T1000 (cell line): ENCODE data around the gene PIBF1.
"Not testable (repeated sequence)": the region's sequence is repeated elsewhere in the genome, so short reads cannot be mapped to it uniquely, and the experiment has no call there.

ENCODE experiments used
- DNase-seq: peaks from one replicate; lab custom pipeline; 2025; ENCODE audit warnings: mixed read lengths; lab: John Stamatoyannopoulos, UW

PIBF1 gene

DNA sequence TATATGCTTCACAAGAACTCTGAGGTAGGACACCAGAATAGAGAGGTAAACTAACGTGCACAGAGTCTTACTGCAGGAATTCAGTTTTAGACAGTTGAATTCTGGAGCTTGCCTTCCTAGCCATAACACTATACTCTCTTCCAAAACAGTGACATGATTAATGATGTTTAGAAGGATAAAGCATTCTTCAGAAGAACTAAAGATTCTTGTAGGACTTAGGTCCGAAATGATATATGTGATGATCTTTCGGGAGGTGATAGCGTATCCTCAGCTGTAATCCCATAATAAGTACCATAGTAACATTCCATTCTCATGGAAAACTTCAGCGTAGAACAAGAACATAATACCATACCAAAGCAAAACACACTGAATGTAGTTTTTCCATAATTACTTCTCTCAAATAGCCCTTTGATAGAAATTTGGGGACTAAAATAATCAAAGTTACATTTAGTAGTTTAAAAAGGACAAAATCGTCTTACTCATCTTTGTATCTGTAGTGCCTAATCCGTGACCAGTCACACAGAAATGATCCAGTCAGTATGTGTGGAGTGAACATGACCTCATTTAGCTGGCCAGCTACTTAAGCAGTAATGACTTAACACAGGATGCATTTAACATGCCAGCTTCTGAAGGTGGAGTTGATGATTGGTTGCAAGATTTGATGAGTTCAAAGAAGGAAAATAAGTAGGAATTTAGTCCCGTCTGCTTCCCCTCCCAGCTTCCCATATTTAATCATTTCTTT, 38.4 kb downstream of the PIBF1 start:
- no peak for DNase-seq

DNA sequence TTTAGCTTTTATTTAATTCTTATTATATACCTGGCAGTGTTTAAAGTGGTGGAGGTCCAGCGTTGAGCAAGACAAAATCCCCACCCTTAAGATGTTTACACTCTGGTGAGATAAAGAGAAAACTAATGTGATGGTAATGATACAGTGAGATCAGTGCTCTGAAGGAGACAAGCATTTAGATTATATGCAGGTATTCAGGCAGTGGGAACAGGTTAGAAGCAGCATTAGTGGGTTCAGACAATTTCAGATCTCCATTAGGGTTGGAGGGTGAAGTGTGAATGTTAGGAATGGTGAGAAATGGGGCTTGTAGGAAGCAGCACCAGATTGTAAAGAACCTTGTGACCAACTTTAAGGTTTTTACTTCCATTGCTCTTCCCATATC, 39.0 kb downstream of the PIBF1 start:
- no peak for DNase-seq

DNA sequence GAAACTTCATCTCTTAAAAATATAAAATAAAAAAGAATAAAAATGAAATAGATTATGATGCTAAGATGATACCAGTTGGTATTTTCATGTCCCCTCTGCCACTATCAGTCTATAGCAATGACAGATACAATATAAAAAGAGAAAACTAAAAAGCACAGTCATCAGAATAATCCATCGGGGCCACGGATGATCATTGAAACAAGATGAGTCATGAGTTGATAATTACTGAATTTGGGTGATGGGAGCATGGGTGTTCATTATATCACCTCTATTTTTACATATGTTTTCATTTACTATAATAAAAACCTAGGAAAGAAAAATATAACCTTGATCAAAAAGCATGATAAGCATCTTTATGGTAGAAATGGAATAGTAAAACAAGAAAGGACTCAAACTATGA, 41.1 kb downstream of the PIBF1 start:
- no peak for DNase-seq

DNA sequence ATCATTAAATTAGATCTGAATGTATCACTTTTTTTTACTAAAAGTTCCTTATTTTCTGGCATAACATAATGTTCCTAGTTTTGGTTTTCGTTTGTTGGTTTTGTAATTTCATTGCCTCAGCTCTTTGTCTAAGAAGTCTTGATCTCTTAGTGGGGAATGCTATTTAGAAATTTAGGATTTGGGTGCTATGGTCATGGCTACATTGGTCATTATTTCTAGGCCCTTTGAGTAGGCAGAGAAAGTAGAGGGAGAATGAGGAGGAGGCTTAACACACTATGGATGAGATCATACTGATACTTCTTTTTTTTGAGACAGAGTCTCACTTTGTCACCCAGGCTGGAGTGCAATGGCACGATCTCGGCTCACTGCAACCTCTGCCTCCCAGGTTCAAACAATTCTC, 41.8 kb downstream of the PIBF1 start:
- no peak for DNase-seq

DNA sequence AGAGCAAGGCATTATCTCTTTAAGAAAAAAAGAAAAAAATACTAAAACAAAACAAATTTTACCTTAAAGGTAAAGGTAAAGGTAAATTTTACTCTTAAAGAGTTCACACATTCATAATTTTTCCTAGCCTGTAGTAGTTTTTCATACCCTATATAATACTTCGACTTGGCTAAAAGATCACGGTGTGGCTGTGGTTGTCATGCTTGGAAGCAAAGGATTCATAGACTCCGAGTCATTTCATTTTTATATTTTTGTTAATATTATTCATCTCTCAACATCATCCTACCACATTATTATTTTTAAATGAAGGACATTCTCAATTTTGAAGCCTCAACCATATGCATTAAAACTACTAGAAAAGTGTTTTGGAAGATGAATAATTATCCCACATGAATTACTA, 52.7 kb downstream of the PIBF1 start:
- no peak for DNase-seq

DNA sequence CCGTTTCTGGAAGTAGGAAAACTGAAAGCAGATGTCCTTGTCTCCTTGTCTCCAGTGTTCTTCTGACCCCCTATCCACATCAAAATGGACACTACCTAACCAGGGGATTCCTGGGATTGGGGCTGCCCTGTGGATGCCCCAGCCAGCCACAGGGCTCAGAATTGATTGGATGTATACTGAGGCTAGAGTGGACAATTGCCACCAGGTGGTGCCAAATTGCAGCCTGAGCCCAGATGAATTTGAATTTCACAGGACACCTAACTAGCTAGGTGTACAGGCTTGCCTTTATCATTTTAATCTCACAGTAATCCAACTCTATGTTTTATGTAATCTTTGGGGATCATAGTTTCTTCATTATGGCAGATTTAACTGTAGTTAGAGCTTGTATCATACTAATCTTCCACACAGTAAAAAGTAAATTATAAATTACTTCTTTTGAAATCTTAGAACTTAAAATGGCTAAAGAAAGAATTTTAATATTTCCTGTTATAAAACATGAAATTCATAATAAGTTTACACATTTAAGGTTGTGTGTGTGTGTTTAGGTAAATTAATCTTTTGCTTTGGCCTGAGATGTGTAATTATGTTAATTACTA, 58.0 kb downstream of the PIBF1 start:
- no peak for DNase-seq

DNA sequence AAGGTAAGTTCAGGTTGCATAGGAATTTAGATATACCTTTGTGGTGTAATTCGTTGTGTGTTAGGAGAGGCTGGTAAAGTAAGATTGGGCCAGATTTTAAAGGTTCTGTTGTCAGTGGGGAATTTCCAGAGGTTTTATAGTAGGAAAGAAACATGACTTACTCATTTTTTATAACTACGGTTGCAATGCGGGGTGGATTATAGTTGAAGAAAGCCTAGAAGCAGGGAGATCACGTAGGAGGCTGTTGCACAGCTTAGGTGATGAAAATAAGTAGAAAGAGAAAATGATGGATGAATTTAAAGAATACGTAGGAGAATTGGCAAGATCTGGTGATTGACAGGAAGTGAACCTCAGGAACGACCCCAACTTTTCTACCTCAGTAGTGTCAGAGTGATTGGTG, 61.1 kb downstream of the PIBF1 start:
- no peak for DNase-seq

DNA sequence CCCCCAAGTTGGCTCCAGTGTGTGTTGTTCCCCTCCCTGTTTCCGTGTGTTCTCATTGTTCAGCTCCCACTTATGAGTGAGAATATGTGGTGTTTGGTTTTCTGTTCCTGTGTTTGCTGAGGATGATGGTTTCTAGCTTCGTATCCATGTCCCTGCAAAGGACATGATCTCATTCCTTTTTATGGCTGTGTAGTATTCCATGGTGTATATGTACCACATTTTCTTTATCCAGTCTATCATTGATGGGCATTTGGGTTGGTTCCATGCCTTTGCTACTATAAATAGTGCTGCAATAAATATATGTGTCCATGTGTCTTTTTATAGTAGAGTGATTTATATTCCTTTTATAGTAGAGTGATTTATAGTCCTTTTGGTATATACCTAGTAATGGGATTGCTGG, 63.2 kb downstream of the PIBF1 start:
- not testable (repeated sequence) for DNase-seq

DNA sequence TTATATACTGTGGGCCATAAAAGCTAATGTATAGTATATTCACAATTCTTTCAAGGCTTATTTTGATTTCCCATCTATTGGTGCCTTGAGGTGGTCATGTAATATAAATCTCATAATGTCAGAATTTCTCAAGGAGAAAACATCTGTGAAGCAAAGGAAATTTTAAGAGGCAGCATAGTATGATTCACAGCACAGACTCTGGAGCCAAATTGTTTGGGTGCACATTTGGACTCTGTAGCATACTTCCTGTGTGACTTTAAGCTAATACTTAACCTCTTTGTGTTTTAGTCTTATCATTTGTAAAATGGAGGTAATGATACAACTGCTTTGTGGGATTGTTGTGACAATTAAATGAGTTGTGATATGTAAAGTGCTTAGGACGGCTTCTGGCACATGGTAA, 67.6 kb downstream of the PIBF1 start:
- no peak for DNase-seq

DNA sequence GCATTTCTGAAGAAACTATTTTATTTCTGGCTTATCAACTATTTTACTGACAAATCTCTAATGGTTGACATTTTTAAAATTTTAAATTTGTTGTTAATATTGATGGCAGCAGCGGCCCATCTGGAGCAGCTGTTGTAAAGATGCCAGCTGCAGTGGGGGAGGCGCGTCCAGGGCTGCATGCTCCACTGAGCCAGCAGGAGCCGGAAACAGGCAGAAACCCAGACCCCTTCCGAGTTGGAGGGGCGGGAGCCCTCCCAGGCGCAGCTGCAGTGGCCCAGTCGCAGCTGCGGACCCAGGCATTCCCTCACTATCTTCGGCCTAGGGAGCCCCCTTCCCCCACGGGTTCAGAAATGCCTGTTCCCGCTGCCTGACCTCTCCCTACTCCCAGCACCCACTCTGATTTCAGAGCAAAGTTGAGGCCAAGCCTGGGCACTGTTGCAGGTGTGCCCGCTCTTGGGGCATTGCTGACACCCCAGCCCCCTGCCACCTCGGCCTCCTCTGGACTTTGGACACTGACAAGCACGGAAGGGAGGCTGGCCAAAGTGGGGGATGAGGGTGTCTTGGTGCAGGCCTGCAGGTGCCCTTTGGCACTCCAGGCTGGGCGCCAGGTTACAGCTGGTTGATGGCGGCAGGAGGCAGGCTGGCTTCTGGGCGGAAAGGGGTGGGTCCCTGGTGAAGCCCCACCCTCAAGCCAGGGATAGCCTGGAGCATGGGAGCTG, 69.2 kb downstream of the PIBF1 start:
- DNase-seq, result no peak

DNA sequence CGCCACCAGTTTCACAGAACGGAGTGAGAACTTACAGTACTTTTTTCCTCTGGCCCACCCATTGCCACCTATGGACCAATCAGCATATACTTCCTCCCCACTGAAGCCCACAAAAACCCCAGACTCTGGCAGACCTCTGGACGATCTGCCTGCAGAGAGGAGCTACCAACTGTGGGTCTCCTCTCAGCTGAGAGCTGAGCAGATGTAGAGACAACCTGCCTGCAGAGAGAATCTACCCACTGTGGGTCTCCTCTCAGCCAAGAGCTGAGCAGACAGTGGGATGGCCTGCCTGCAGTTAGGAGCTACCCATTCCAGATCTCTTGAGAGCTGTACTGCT, 69.7 kb downstream of the PIBF1 start:
- no peak for DNase-seq

DNA sequence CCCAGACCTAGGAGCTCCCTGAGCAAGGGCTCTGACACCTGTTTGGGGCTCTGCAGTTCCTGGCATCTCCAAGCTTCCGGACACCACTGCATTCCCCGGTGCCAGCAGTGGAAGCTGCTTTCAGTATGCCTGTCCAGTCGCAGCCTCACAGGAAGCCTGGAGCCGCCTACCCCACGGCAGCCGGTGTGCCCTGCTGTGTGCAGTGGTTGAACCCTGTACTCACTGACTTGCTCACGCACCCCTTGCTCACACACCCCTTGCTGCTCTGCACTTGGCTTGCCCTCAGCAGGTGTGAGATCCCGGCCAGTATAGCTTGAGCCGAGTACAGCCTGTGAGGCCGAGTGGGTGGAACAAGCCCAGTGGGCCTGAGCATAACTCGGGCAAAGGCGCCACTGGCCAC, 70.3 kb downstream of the PIBF1 start:
- DNase-seq, result no peak

DNA sequence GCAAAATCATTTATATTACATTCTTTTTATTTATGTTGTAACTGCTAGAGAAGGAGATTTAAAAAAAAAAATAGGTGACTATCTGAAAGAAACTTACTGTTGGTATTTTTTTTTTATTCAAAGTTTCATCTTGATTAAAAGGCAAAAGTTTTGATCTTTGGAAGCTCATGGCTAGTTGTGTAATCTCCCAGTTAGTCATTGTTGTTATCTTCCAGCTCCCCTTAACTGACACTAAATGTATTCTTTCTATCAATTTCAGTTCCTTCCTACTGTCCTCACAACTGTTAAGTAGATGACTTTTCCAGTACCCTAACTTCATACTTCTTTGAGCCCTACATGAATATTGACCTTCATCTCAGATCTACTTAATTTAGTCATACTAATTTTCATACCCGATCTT, 71.1 kb downstream of the PIBF1 start:
- no peak for DNase-seq

DNA sequence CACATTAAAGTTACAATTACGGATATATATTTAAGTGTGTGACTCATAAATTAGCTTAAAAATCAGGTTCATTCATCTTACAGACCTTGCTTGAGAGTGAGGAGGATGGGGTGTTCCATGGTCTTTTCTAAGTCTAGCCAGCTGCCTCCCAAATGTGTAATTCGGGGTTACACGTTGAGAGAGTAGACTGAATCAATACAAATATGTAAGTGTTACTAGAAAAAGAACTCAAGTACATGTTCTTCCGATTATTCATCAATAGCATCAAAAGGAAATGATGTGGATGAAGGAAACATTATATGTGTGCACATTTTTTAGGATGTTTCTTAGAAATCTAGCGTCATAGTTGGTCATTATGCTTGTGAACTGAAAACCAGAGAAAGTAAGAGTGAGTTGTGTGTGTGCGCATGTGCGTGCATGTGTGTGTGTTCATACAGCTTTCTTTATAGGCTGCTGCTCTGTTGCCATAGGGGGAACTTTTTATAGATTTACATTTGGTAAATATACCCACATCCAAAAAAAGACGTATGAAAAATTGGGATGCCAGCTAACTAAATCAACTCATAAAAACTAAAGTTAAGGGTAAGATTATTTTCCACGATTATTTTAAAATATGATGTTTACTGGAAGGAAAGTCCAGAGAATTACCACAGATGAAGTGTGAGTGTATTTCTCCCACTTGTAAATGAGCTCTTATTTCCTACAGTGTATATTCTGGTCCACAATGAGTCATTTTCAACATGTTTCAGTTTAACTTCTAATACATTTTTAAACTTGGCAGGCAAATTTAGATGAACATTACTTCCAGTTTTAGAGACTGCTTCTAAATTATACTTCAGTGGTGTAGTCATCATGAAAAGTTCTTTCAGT, 82.4 kb downstream of the PIBF1 start:
- no peak for DNase-seq

DNA sequence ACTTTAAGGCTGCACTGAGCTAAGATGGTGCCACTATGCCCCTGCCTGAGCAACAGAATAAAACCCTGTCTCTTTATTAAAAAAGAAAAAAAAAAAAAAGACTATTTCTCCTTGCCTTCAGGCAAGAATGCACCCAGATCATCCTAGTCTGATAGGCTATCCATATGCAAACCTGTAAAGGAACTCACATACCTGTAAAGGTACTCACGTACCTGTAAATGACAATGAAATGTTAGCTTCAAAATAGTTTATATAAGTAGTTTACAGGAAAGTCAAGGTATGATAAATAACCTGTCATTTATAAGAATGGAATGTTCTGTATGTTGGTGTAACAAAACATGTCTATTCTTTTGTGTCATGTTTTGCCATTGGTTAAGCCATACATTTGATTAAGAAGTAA, 86.3 kb downstream of the PIBF1 start:
- no peak for DNase-seq

DNA sequence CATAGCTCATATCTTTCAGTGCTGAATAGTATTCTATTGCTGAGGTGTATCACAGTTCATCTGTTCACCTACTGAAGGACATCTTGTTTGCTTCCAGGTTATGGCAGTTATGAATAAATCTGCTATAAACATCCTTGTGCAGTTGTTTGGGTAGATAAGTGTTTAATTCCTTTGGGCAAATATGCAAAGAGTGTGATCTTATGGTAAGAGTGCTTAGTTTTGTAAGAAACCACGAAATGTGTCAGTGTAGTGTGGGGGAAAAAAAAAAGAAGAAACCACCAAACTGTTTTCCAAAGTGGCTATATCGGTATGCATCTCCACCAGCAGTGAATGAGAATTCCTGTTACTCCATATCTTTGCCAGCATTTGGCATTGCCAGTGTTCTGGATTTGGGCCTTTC, 93.3 kb downstream of the PIBF1 start:
- no peak for DNase-seq

DNA sequence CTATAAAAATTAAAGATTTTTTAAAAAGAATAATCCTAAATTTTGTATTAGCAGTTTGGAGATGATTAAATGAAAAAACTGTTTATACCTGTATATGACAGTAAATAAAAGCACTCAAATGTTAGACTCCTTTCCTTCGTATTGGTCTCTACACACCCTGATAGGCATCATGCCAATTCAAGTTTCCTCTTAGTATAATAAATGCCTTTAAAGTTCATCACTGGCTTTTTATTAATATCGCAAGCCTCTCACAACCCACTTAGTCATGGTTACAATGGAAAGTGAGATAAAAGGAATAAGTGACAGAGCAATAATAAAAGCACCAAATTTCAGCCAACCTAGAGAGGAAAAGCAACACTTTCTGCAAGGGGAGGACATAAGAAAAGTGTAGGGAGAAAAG, 102.2 kb downstream of the PIBF1 start:
- no peak for DNase-seq

DNA sequence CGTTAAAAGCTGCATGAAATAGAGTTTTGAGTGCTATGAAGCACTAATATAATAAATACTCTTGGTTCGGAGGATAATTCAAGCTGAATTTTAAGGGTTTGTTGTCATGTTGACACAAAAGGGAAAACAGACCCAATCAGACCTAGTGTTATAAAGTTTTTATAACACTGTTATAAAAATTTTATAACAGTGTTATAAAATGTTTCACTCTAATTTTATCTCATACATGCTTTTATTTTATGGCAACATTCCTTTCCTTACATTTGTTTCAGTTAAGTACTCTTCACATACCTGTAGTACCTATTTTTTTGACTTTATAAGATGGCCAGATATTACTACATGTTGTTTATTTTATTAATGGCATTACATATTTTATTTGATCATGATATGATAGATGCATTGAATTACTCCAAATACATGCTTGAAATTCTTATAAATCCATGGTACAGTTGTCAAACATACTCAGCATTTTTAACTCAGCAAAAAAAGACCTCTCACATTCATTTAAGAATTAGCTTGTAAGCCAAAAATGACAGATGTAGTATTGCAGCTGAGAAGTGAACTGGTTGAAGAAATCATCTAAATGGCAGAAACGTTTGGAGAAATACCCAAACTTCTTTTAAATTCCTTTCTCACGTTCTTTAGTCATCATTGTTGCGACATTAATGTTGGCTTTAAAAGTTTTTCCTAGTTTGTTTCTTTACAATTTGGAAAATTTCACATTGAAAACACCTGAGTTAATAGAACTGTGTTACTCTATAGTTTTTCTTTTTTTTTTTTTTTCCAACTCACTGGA, 104.5 kb downstream of the PIBF1 start:
- DNase-seq, result no peak

DNA sequence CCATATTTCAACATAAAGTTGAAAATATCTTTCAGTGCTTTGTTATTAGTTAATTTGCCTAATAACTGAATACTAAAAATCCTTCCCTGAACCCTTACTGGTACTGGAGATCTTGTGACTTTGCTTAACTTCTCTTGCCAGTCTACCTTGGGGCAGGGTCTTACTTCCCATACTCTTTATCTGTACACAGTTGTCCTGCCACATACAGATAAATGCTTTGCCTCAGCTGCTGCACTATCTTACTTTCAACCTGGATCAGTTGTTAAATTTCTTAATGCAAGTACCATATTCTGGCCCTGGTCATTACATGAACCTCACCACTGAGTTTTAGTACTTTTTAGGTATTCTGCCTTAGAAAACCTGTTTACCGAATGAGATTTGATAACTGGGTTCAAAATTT, 107.6 kb downstream of the PIBF1 start:
- DNase-seq, result no peak

DNA sequence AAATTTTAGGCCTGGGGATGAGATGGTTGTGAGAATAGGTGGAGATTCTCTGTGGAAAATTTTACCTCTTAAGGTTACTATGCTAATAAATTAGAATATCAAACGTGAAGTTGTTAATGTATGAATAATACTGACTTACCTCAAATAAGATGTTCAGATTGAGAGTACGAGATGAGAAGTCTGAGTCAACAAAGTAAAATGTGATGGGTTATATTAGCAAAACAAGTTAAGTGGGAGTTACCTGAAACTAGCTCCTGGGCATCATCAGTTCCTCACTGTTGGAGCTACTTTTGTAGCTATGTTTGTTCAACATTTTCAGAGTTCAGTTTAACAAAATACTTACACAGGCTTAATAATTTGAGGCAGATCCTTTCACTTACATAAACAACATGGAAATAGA, 108.6 kb downstream of the PIBF1 start:
- DNase-seq, result no peak

DNA sequence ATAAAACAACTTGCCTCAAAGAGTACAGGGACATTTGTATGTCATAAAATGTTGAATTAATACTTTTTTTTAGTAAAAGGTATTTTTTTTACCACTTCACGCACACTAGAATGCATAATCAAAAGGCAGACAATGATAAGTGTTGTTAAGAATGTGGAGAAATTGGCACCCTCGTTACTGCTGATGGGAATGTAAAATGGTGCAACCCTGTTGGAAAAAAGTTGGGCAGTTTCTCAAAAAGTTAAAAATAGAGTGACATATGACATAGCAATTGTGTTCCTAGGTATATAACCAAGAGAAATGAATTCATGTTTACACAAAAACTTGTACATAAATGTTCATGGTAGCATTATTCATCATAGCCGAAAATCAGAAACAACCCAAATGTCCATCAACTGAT, 109.5 kb downstream of the PIBF1 start:
- no peak for DNase-seq

DNA sequence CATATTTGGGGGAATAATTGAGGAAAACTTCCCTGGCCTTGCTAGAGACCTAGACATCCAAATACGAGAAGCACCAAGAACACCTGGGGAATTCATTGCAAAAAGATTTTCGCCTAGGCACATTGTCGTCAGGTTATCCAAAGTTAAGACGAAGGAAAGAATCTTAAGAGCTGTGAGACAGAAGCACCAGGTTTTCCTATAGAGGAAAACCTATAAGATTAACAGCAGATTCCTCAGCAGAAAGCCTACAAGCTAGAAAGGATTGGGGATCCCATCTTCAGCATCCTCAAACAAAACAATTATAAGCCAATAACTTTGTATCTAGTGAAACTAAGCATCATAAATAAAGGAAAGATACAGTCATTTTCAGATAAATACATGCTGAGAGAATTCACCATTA, 114.9 kb downstream of the PIBF1 start:
- DNase-seq, result no peak
